Lung (tissue), 12 donors: ENCODE results near the gene SRR. TPM values are rescaled to one million over a fixed set of nuclear protein-coding genes. Genes with fewer than 3 reads are reported as not detected.
A peak's percentile ranks its signal among the peaks of the same experiment; 100 is the strongest.

Experiments used
- ATAC-seq: fragments of 200-7000 bp; cut with Tn5 transposase; one replicate; pipeline ENCODE4 v1.9.1; 2020; ENCODE audit warnings: moderate number of reproducible peaks; ENCODE audit not compliant: insufficient read depth, low FRiP score
- DNase-seq, 3 donors: peaks; one replicate each; pipeline ENCODE4 v3.0.0-alpha.2; 2013 to 2017
- H3K27ac ChIP-seq, 2 donors: one replicate each; pipeline ENCODE4 v1.5.1; 2013; ENCODE audit warnings: mild to moderate bottlenecking in 2 of 2, moderate library complexity in 2 of 2, control low read depth in 1 of 2, inconsistent platforms in 1 of 2, low read depth in 1 of 2, low read length in 1 of 2
- H3K27me3 ChIP-seq, 3 donors: one replicate each; pipeline ENCODE4 v1.5.1; 2013; ENCODE audit warnings: low read length in 2 of 3; ENCODE audit not compliant: control insufficient read depth in 3 of 3, insufficient read depth in 3 of 3
- H3K36me3 ChIP-seq, 4 donors: one replicate each; pipeline ENCODE4 v1.5.1; 2013; ENCODE audit warnings: low read length in 4 of 4, mild to moderate bottlenecking in 1 of 4, moderate library complexity in 1 of 4; ENCODE audit not compliant: control insufficient read depth in 4 of 4, insufficient read depth in 4 of 4
- H3K4me1 ChIP-seq, 5 donors: one replicate each; pipeline ENCODE4 v1.5.1; 2013; ENCODE audit warnings: low read length in 5 of 5, mild to moderate bottlenecking in 2 of 5, moderate library complexity in 1 of 5; ENCODE audit not compliant: control insufficient read depth in 5 of 5, insufficient read depth in 5 of 5
- H3K4me3 ChIP-seq: one replicate; pipeline ENCODE4 v1.5.1; 2013; ENCODE audit warnings: mild to moderate bottlenecking, control low read depth, moderate library complexity
- H3K9ac ChIP-seq, 2 donors: one replicate each; pipeline ENCODE4 v1.5.1; 2013; ENCODE audit warnings: low read length in 2 of 2, control low read depth in 1 of 2; ENCODE audit not compliant: insufficient read depth in 1 of 2
- H3K9me3 ChIP-seq, 4 donors: one replicate each; pipeline ENCODE4 v1.5.1; 2013; ENCODE audit warnings: low read length in 3 of 4, mild to moderate bottlenecking in 1 of 4, moderate library complexity in 1 of 4; ENCODE audit not compliant: control insufficient read depth in 4 of 4, insufficient read depth in 3 of 4
- CTCF ChIP-seq: IDR thresholded peaks from 2 replicates; pipeline ENCODE4 v1.5.1; 2012; ENCODE audit warnings: mild to moderate bottlenecking; ENCODE audit errors: control extremely low read depth, extremely low read depth
- WGBS, 2 donors: extraction: QIAGEN DNeasy Blood & Tissue Kit; methylation state at CpG; one replicate each; pipeline ENCODE4 v1.1.7; 2013; 5-methylcytosine and 5-hydroxymethylcytosine counted together
- polyA plus RNA-seq, 2 donors: library from polyadenylated mRNA; stranded (reverse); fragments of 200-250 nt; gene quantifications; one replicate each; pipeline ENCODE4 v1.2.1, GENCODE V29; 2013
- total RNA-seq, 2 donors: library from RNA; depleted of rRNA in 1 of 2; stranded (reverse); fragments of >200 nt in 1 of 2; gene quantifications; one replicate each; pipeline ENCODE4 v1.2.1, GENCODE V29; 2014 to 2021
- donor health status: control.
- donor health status: control.
- donor health status: Bipolar disorder and iron deficiency.
- donor health status: healthy.
- donor health status: DM: yes; HTN: yes; CAD: no.

Gene SRR
- total and polyA plus RNA-seq, 4 donors: 5.0 to 17.3 (median 7.8) TPM

DNA sequence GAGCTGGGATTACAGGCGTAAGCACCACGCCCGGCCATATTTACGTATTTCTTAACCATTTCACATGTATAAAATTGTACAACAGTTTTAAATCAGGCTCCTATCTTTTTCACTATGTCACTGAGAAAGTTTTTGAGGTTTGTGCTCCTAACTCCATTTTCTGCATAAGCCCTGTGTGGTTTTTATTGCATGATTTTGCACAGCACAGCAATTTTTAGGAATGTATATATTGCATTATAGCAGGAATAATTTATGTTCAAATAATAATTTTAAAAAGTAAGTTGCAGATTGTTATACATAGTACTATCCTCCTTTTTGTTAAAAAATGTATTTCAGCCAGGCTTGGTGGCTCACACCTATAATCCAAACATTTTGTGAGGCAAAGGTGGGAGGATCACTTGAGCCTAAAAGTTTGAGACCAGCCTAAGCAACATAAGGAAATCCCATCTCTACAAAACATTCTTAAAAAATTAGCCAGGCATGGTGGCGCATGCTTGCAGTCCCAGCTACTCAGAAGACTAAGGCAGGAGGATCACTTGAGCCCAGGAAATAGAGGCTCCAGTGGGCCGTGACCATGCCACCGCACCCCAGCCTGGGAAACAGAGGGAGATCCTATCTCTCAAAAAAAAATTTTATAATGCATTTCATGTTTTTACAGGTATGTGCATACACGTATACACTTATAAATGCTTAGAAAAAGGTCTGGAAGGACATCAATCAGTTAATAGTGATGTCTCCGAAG is 26.1 kb upstream of the SRR start:
- no peak overlapping the region for H3K9ac ChIP-seq
- no peaks in the 10 kb centered on the region for H3K9me3 ChIP-seq
- DNase-seq: no peak
- H3K4me1 ChIP-seq: no peaks in the 10 kb centered on the region
- no peak for ATAC-seq
- H3K36me3 ChIP-seq: peaks cover 22 to 38% (median 30%) of the 10 kb centered on the region in 4 donors
- 96 to 99% methylated on average over 9 of the region's 9 CpGs for WGBS, 2 donors
- TF ChIP-seq CTCF: no peak
- no peak overlapping the region for H3K4me3 ChIP-seq
- H3K27ac ChIP-seq: no peak overlapping the region
- H3K27me3 ChIP-seq: no peaks in the 10 kb centered on the region

GRCh38 chr17:2279707-2280106 is 24.0 kb upstream of the SRR start:
- Histone ChIP-seq H3K36me3 (peaks cover 22 to 45% (median 35%) of the 10 kb centered on the region in 4 donors), H3K4me1 (no peaks in the 10 kb centered on the region), H3K4me3 (no peak overlapping the region), H3K27ac (no peak overlapping the region), H3K9ac (no peak overlapping the region), H3K9me3 (no peaks in the 10 kb centered on the region), H3K27me3 (no peaks in the 10 kb centered on the region)
- no peak for TF ChIP-seq CTCF
- DNase-seq (no peak), ATAC-seq (no peak)
- 93 to 95% methylated on average over 9 of the region's 9 CpGs for WGBS, 2 donors

GRCh38 chr17:2282297-2282873 is 21.4 kb upstream of the SRR start:
- 60 to 67% methylated on average over 7 of the region's 7 CpGs for WGBS, 2 donors
- DNase-seq: peak in 2 of 3 donors; percentile 87 to 90
- Histone ChIP-seq H3K4me1 (no peaks in the 10 kb centered on the region), H3K9me3 (no peaks in the 10 kb centered on the region), H3K36me3 (peaks cover 23 to 50% (median 35%) of the 10 kb centered on the region in 4 donors), H3K27me3 (no peaks in the 10 kb centered on the region), H3K27ac (no peak overlapping the region), H3K4me3 (no peak overlapping the region), H3K9ac (no peak overlapping the region)
- ATAC-seq: peak; percentile 53
- peak; percentile 34 for TF ChIP-seq CTCF
